Stimulated activated naive CD4-positive, alpha-beta T cell treated with Interleukin-2 at 50 U/mL for 16 hours (primary cell): ENCODE data around the gene PCED1A.
"Not testable (repeated sequence)": the region's sequence is repeated elsewhere in the genome, so short reads cannot be mapped to it uniquely, and the experiment has no call there.

ENCODE experiments used
- DNase-seq: peaks from one replicate; lab custom pipeline; 2025; lab: John Stamatoyannopoulos, UW

Gene PCED1A

GRCh38 chr20:2826655-2827054 lies 13.8 kb downstream of the PCED1A start:
- no peak for DNase-seq

- no peak for DNase-seq
Observed at GRCh38 chr20:2825761-2826160, 14.7 kb downstream of the PCED1A start.

GRCh38 chr20:2822073-2822472 lies 18.4 kb downstream of the PCED1A start:
- DNase-seq: peak; percentile 16

DNA sequence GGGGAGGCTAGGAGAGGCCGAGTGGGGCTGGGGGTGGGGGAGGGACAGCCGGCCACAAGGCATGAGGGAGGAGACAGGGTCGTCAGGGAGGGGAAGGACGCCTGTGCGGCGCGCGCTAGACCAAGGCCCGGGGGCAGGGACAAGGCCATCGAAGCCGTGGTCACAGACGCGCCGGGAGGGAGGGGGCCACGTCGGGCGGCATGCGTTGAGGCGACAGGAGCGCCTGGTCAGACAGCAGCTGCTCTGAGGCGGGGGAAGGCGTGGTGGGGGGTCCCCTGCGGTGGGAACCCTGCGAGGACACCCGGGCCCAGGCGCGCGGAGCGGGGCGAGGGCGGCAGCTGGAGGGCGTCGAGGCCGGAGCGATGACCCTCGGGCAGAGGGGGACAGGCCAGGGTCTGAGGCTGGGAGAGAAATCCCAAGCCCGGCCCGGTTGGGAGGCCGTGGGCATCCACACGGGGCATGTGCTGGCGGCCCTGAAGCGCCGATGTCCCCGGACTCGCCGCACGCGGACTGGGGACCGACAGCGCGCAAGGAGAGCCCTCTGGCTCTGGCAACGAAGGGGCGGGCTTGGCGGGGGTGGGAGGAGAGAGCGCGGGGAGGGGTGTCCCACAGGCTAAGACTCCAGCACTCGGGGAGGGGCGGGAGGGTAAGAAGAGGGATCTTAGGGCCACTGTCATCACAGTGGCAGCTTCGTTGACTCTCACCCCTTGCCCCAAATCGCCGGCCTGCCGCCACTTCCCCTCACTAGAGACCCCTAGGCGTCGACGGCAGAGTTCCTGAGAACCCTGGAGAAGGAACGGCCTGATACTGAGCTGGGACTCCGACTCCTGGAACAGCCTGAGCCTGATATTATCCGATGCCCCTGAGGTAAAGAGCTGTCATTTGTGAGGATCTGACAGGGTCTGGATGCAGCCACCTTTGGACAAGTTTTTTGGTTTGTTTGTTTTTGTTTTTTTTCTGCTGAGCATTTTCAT lies 19.3 kb downstream of the PCED1A start:
- DNase-seq: no peak

DNA sequence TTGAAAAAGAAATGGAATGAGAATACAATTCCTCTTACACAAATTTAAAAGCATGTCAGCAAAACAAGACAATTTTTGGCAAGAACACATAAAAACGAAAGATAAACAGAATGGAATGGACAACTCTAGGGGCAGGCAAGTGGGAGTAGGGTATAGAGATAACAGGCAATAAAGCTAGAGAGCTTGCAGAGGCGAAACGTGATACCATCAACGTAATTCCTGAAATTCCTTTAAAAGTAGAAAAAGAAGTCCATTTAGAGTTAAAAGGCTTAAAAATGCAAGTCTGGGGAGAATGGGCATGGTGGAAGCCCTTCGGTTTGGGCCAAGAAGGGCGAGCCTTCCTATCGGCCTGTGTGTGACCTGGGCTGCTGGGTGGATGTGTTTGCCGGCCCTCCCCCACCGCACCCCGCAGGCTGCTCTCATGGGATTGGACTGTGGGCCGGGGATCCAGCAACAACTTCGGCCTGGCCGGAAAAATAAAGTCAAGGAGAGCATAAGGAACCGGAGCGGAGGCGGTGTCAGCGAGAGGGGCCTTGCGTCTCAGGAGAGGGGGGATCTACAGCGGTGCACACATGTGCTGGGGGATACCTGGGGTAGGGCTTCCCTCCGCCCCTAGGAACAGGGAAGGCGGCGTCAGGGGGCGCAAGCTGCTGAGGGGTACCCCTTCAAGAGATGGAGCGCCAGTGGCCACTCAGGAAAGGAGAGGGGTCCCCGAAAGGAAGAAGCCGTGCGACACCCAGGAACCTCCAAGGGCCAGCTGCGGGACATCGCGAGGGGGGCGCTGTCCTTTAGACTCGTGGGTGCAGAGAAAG lies 20.2 kb downstream of the PCED1A start:
- no peak for DNase-seq

- no peak for DNase-seq
Observed at GRCh38 chr20:2817891-2818595, 22.4 kb downstream of the PCED1A start.

- DNase-seq: no peak
Observed at GRCh38 chr20:2817341-2817726, 23.1 kb downstream of the PCED1A start.

DNA sequence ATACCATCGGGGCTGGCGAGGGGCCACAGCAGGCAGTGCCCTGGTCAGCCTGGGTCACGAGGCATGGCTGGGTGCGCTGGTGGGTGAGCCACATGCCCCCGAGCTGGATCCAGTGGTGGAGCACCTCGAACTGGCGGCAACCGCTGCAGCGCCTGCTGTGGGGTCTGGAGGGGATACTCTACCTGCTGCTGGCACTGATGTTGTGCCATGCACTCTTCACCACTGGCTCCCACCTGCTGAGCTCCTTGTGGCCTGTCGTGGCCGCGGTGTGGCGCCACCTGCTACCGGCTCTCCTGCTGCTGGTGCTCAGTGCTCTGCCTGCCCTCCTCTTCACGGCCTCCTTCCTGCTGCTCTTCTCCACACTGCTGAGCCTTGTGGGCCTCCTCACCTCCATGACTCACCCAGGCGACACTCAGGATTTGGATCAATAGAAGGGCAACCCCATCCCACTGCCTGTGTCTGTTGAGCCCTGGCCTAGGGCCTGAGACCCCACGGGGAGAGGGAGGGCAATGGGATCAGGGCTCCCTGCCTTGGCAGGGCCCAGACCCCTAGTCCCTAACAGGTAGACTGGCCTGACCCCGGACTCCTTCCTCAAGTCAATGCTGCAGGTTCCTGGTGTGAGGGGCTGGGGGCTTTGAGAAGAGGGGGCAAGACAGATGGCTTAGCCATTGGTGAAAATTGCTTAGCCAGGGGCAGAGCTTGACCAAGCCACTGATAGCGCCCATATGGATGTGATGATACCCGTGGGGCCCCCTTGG lies 23.7 kb downstream of the PCED1A start:
- DNase-seq: no peak

GRCh38 chr20:2816030-2816582 lies 24.3 kb downstream of the PCED1A start, which contains the start of gene TMEM239:
TSS of gene TMEM239 (plus strand) at chr20:2816364. CDS start at chr20:2816555, 191 bp downstream.
- DNase-seq: no peak

DNA sequence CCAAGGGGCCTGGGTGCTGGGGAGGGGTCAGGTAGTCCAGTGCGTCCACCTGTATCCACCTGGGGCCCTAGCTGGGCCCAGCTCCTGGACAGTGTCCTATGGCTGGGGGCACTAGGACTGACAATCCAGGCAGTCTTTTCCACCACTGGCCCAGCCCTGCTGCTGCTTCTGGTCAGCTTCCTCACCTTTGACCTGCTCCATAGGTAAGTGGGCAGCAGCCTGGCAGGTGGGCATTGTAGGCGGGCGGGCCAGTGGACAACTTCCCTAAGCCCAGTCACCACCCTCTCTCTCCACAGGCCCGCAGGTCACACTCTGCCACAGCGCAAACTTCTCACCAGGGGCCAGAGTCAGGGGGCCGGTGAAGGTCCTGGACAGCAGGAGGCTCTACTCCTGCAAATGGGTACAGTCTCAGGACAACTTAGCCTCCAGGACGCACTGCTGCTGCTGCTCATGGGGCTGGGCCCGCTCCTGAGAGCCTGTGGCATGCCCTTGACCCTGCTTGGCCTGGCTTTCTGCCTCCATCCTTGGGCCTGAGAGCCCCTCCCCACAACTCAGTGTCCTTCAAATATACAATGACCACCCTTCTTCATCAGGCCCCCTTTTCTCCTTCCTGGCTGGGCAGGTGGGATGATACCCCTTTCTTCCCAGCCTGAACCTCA lies 25.1 kb downstream of the PCED1A start:
- DNase-seq: no peak

DNA sequence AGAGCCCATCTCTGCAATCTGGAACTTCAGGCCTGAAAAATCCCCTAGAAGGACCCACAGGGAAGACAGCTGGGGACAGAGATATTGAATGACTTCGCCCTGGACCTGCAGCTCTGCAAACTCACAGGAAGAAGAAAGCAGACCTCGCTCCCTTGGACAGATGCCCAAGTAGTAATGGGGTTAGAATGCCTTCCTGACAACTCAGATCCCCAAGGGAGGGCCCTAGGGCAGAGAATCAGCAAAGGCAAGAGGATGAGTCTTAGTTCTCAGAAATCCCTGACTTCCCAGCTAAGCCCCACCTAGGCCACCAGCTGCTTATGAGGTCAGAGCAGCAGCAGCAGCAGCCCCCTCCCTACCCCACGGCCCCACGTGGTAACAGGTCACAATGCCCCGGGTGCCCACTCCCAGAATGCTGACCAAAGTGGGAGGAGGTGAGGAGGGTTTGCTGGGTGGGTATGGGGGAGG lies 25.8 kb downstream of the PCED1A start, which contains the start of gene C20orf141:
Gene C20orf141, plus strand, starts transcription at position 401 of the 465 bp plus-strand sequence. CDS start 198 bp downstream, outside the sequence.
- no peak for DNase-seq

DNA sequence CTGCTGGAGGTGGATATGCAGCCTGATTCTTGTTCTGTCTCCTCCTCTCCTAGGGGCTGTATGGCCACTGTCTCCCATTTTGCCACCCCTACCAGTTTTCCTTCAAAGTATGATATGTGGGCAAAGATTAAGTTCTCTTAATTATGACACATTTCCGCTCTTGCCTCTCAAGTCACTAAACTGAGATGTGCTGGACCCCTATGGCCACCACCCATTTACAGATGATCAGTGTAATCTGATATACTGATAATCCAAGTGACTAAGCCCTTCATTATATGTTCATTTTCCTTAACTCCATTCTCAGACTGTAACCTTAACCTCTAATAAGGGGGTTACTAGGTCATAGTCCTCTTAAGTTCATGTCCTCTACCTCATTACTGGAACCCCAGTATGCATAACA lies 26.4 kb downstream of the PCED1A start:
- no peak for DNase-seq

DNA sequence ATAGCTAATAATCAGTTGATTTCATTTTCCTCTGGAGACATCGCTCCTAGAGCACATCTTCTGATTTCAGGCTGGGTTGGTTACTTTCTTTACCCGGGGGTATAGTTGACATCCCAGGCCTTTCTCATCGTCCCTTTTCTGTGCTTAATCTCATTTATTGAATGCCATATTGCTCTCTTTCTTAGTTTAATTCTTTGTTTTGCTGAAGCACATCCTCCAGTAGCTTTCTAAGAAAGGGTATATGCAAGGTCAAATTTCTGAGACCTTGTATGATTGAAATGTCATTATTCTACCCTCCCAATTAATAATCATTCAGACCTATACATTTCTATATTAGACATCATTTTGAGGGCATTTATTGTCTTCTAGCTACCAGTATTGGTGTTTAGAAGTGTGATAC lies 28.3 kb downstream of the PCED1A start:
- DNase-seq: no peak

GRCh38 chr20:2809690-2810089 lies 30.8 kb downstream of the PCED1A start:
- DNase-seq: no peak

DNA sequence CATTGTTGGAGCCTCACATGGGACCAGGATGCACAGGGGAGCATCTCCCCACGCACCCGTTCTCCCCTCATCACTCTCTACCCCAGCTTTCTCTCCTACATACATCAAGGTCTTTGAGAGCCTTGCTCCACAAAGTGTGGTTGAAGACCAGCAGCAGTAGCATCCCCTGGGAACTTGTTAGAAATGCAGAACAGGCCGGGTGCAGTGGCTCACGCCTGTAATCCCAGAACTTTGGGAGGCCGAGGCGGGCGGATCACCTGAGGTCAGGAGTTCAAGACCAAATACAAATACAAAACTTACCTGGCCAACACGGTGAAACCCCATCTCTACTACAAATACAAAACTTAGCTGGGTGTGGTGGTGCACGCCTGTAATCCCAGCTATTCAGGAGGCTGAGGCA lies 32.5 kb downstream of the PCED1A start:
- DNase-seq: not testable (repeated sequence)

- no peak for DNase-seq
Observed at GRCh38 chr20:2807019-2807418, 33.4 kb downstream of the PCED1A start.

DNA sequence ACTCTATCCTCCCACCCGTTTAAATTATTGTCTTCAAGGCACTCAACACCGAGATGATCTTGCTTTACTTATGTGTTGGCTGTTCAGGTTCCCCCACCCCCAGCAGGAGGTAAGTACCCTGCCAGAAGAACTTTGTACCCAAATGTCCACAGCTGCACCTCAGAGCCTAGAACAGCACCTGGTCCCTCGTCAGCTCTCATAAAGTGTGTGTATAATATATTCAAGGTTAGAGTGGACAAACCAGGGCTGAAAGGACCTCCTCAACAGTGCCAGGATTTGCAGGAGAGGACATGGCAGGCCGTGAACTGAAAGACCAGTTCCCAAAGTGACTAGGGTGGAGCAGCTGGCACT lies 34.1 kb downstream of the PCED1A start:
- no peak for DNase-seq

DNA sequence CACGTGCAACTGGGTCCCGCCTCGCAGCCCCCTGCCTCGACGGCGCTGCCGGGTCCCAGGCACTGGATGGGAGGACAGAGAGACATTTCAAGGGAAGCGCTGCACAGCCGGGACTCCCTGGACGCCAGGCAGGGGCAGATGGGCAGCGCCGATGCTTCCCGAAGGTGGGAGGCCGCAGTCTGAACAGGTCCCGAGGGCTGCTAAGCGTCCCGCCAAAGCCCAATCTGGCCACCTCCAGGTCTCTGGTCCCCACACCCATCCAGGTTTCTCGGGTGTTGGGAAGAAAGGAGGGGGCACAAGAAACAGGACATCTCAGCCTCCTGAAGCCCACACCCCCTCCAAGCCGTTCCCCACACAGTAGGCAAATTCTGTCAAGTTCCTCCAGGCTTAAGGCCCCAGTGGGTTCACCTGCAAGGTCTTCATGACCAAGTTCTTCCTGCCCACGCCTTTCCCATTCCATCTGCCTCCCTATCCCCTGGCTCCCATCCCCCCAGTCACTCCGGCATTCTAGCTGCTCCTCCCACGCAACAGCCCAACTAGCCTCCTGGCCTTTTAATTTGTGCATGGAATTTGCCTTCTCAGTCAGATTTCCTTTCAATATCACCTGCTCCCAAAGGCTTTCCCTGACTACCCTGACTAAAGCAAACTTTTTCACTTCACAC lies 34.6 kb downstream of the PCED1A start:
- DNase-seq: no peak

DNA sequence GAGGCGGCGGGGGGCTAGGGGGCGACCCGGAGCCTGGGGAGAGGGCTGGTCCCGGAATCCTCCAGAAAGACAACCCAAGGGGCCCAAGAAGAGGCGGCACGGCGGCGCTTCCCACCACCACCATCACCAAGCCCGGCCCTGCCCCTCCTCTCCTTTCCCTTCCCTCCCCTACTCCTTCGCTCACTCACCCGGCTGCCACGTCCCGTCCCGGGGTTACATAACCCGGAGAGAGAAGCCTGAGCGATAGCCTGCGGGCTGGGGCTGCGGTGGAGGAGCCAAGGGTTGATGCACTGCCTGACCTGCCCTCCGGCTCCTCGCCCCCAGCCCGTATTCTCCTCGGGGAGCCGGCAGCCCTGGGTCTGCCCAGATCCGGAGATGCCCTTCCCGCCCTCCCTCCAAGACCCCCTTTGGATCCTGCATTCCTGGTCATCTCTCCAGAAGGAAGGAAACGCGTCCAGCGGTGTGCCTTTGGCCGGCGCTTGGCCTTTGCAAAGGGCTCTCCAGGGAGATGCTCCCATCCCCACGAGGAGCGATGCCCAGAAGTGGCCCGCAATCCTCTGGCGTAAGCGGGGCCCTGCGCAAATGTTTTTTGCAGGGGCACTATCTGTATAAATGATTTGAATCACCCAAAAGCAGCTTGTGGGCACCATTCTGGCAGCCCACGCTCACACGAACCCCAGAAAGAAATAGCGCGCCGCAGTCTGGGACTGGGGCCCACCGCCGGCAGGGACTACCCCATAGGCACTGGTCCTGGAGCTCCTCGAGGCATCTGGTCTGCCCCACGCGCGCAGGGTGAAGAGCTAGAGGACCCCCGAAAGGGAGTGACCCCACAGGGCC lies 35.4 kb downstream of the PCED1A start:
- no peak for DNase-seq
